ENCODE data around the gene ALDOA. TPM values are rescaled to one million over a fixed set of nuclear protein-coding genes. Genes with fewer than 3 reads are reported as not detected.
"Not testable (repeated sequence)": the region's sequence is repeated elsewhere in the genome, so short reads cannot be mapped to it uniquely, and the experiment has no call there.

ALDOA gene
- total RNA-seq: 100 to 1,000 TPM; 479 to 672 (median 540) TPM

- peak; percentile 97 to 98 for DNase-seq (ENCODE audit: low spot score in 2 of 2)
- Histone ChIP-seq H3K27me3 (no peaks in the 10 kb centered on the region), H3K36me3 (peaks cover 13% of the 10 kb centered on the region), H3K27ac (peak within 1 kb of the TSS; percentile 93 to 98), H3K4me3 (peak within 1 kb of the TSS; percentile 87 to 97 (median 95)), H3K4me1 (peaks cover 13 to 17% of the 10 kb centered on the region in 2 donors), H3K9me3 (no peaks in the 10 kb centered on the region)
- intact Hi-C loops (cut with DNase I; ENCODE audit: low total_unique reads): no loop called here
- TF ChIP-seq POLR2AphosphoS5 (IDR thresholded peaks at IDR 0.05) (peak; percentile 86 to 97 (median 95)), POLR2A (IDR thresholded peaks at IDR 0.05) (peak; percentile 98), CTCF (IDR thresholded peaks at IDR 0.05) (peak in 1 of 3 donors; percentile 8)
These were observed at the start of gene ALDOA for GRCh38 chr16:30065102-30065942. ALDOA (plus strand) TSS chr16:30065760; CDS start chr16:30066898, 1,138 bp downstream.

- intact Hi-C loops (cut with DNase I; ENCODE audit: low total_unique reads): loop anchor here (10.0 kb wide), 2 partner anchors 152 to 322 kb away; partner anchors contain the start of gene CDIPT
- no peaks in the 10 kb centered on the region for H3K9me3 ChIP-seq
- no peak for DNase-seq (ENCODE audit: low spot score in 2 of 2)
- TF ChIP-seq POLR2A (IDR thresholded peaks at IDR 0.05) (no peak), CTCF (IDR thresholded peaks at IDR 0.05) (no peak), POLR2AphosphoS5 (IDR thresholded peaks at IDR 0.05) (no peak)
- H3K4me3 ChIP-seq: no peak overlapping the region
- H3K4me1 ChIP-seq: no peaks in the 10 kb centered on the region
- H3K36me3 ChIP-seq: no peaks in the 10 kb centered on the region
- H3K27ac ChIP-seq: no peak overlapping the region
- peaks cover 0 to 3% of the 10 kb centered on the region in 2 donors for H3K27me3 ChIP-seq
These were observed 48.8 kb upstream of the ALDOA start for GRCh38 chr16:30016555-30017276.

GRCh38 chr16:30017277-30017656 is 48.3 kb upstream of the ALDOA start:
- no peaks in the 10 kb centered on the region for H3K9me3 ChIP-seq
- TF ChIP-seq POLR2AphosphoS5 (IDR thresholded peaks at IDR 0.05): no peak
- no peak for TF ChIP-seq CTCF (IDR thresholded peaks at IDR 0.05)
- no peak for TF ChIP-seq POLR2A (IDR thresholded peaks at IDR 0.05)
- H3K4me1 ChIP-seq: no peaks in the 10 kb centered on the region
- H3K27me3 ChIP-seq: no peaks in the 10 kb centered on the region
- intact Hi-C loops (cut with DNase I; ENCODE audit: low total_unique reads): loop anchor here (10.0 kb wide), 2 partner anchors 152 to 322 kb away; partner anchors contain the start of gene CDIPT
- no peak overlapping the region for H3K27ac ChIP-seq
- no peak for DNase-seq (ENCODE audit: low spot score in 2 of 2)
- H3K36me3 ChIP-seq: no peaks in the 10 kb centered on the region
- H3K4me3 ChIP-seq: no peak overlapping the region

- not testable (repeated sequence) for DNase-seq (ENCODE audit: low spot score in 2 of 2); H3K4me3 ChIP-seq; H3K4me1 ChIP-seq; H3K27me3 ChIP-seq; H3K36me3 ChIP-seq; H3K27ac ChIP-seq; H3K9me3 ChIP-seq
- intact Hi-C loops (cut with DNase I; ENCODE audit: low total_unique reads): loop anchor here (10.0 kb wide), 2 partner anchors 153 to 323 kb away; partner anchors contain the start of gene CDIPT
These were observed 47.6 kb upstream of the ALDOA start for GRCh38 chr16:30017937-30018336.

GRCh38 chr16:30018731-30019158 is 46.8 kb upstream of the ALDOA start:
- Histone ChIP-seq H3K9me3 (no peaks in the 10 kb centered on the region), H3K27me3 (no peaks in the 10 kb centered on the region), H3K4me1 (no peaks in the 10 kb centered on the region), H3K4me3 (no peak overlapping the region), H3K27ac (no peak overlapping the region), H3K36me3 (no peaks in the 10 kb centered on the region)
- no peak for DNase-seq (ENCODE audit: low spot score in 2 of 2)
- intact Hi-C loops (cut with DNase I; ENCODE audit: low total_unique reads): loop anchor here (10.0 kb wide), 2 partner anchors 154 to 324 kb away; partner anchors contain the start of gene CDIPT
- no peak for TF ChIP-seq CTCF (IDR thresholded peaks at IDR 0.05)
- TF ChIP-seq POLR2AphosphoS5 (IDR thresholded peaks at IDR 0.05): no peak
- TF ChIP-seq POLR2A (IDR thresholded peaks at IDR 0.05): no peak
